ENCODE data around the gene PRCC. TPM values are rescaled to one million over a fixed set of nuclear protein-coding genes. Genes with fewer than 3 reads are reported as not detected.
"Not testable (repeated sequence)": the region's sequence is repeated elsewhere in the genome, so short reads cannot be mapped to it uniquely, and the experiment has no call there.

Gene PRCC
- total RNA-seq, 1 donor from 2014 or later, result 79.1 TPM

- DNase-seq (ENCODE audit: extremely low spot score, unreplicated experiment), result no peak
- no peaks in the 10 kb centered on the region for H3K36me3 Mint-ChIP-seq
- peak overlapping the region; percentile 96 for H3K4me3 Mint-ChIP-seq
- H3K9me3 Mint-ChIP-seq, result no peaks in the 10 kb centered on the region
- H3K27me3 Mint-ChIP-seq, result no peaks in the 10 kb centered on the region
- peaks cover 25% of the 10 kb centered on the region for H3K4me1 Mint-ChIP-seq (ENCODE audit: unreplicated experiment)
- H3K27ac Mint-ChIP-seq, result peak overlapping the region; percentile 95
- TF ChIP-seq CTCF (conservative IDR thresholded peaks at IDR 0.05), result no peak
Observed at GRCh38 chr1:156752843-156753482, 14.4 kb upstream of the PRCC start.

GRCh38 chr1:156754219-156754618 lies 13.1 kb upstream of the PRCC start:
- H3K9me3 Mint-ChIP-seq, result no peaks in the 10 kb centered on the region
- H3K27ac Mint-ChIP-seq, result no peak overlapping the region
- no peaks in the 10 kb centered on the region for H3K36me3 Mint-ChIP-seq
- H3K4me3 Mint-ChIP-seq, result peak overlapping the region; percentile 45
- H3K4me1 Mint-ChIP-seq (ENCODE audit: unreplicated experiment), result peaks cover 18% of the 10 kb centered on the region
- no peaks in the 10 kb centered on the region for H3K27me3 Mint-ChIP-seq
- no peak for TF ChIP-seq CTCF (conservative IDR thresholded peaks at IDR 0.05)
- no peak for DNase-seq (ENCODE audit: extremely low spot score, unreplicated experiment)

GRCh38 chr1:156755527-156755950 lies 11.8 kb upstream of the PRCC start:
- Mint-ChIP-seq H3K9me3 (no peaks in the 10 kb centered on the region), H3K27me3 (no peaks in the 10 kb centered on the region), H3K36me3 (no peaks in the 10 kb centered on the region), H3K4me3 (no peak overlapping the region), H3K4me1 (ENCODE audit: unreplicated experiment) (peaks cover 20% of the 10 kb centered on the region), H3K27ac (no peak overlapping the region)
- no peak for DNase-seq (ENCODE audit: extremely low spot score, unreplicated experiment)
- no peak for TF ChIP-seq CTCF (conservative IDR thresholded peaks at IDR 0.05)

- H3K27ac Mint-ChIP-seq, result no peak overlapping the region
- no peak for TF ChIP-seq CTCF (conservative IDR thresholded peaks at IDR 0.05)
- no peak overlapping the region for H3K4me3 Mint-ChIP-seq
- no peaks in the 10 kb centered on the region for H3K27me3 Mint-ChIP-seq
- DNase-seq (ENCODE audit: extremely low spot score, unreplicated experiment), result no peak
- H3K9me3 Mint-ChIP-seq, result no peaks in the 10 kb centered on the region
- no peaks in the 10 kb centered on the region for H3K36me3 Mint-ChIP-seq
- H3K4me1 Mint-ChIP-seq (ENCODE audit: unreplicated experiment), result peaks cover 22% of the 10 kb centered on the region
Observed at GRCh38 chr1:156756355-156756754, 11.0 kb upstream of the PRCC start.

- not testable (repeated sequence) for H3K27me3 Mint-ChIP-seq; H3K9me3 Mint-ChIP-seq; H3K36me3 Mint-ChIP-seq; H3K4me3 Mint-ChIP-seq; H3K27ac Mint-ChIP-seq; DNase-seq (ENCODE audit: extremely low spot score, unreplicated experiment)
- H3K4me1 Mint-ChIP-seq (ENCODE audit: unreplicated experiment), result peaks cover 21% of the 10 kb centered on the region
Observed at GRCh38 chr1:156757572-156758253, 9.6 kb upstream of the PRCC start.

- Mint-ChIP-seq H3K27ac (peak overlapping the region; percentile 92), H3K4me3 (peak overlapping the region; percentile 11)
- DNase-seq (ENCODE audit: extremely low spot score, unreplicated experiment), result no peak
Observed at GRCh38 chr1:156760092-156760795, 7.1 kb upstream of the PRCC start.

More at GRCh38 chr1:156760092-156760795, 7.1 kb upstream of the PRCC start:
- Mint-ChIP-seq H3K27me3 (no peaks in the 10 kb centered on the region), H3K4me1 (ENCODE audit: unreplicated experiment) (peaks cover 13% of the 10 kb centered on the region), H3K9me3 (no peaks in the 10 kb centered on the region), H3K36me3 (no peaks in the 10 kb centered on the region)
- no peak for TF ChIP-seq CTCF (conservative IDR thresholded peaks at IDR 0.05)

Measured in type B pancreatic cell (in vitro differentiated cells).